Brain microvascular endothelial cell (primary cell): ENCODE data around the gene TIMM21.
A peak's percentile ranks its signal among the peaks of the same experiment; 100 is the strongest.

ENCODE experiments used
- DNase-seq: peaks from one replicate; pipeline ENCODE4 v3.0.0-alpha.2; 2020
- H3K27ac ChIP-seq: fragments of 250-450 bp; sonication (Bioruptor Pico); 2 replicates; pipeline ENCODE4 v1.5.1; 2020; ENCODE audit warnings: mild to moderate bottlenecking, moderate library complexity
- H3K27me3 ChIP-seq: fragments of 250-450 bp; sonication (Bioruptor Pico); replicated peaks from 2 replicates; pipeline ENCODE4 v1.5.1; 2020; ENCODE audit warnings: mild to moderate bottlenecking
- H3K36me3 ChIP-seq: fragments of 250-450 bp; sonication (Bioruptor Pico); replicated peaks from 2 replicates; pipeline ENCODE4 v1.5.1; 2020; ENCODE audit warnings: mild to moderate bottlenecking
- H3K4me3 ChIP-seq: 2 replicates; pipeline ENCODE4 v1.5.1; 2011; ENCODE audit warnings: low read depth, mild to moderate bottlenecking, control low read depth, low read length, moderate library complexity
- CTCF ChIP-seq: IDR thresholded peaks from 2 replicates; pipeline ENCODE4 v1.5.1; 2011; ENCODE audit warnings: low read depth, mild to moderate bottlenecking, moderate library complexity, low read length, control low read depth, inconsistent platforms; ENCODE audit errors: missing control alignments
- in situ Hi-C: cut with HindIII; loops from 2 replicates; pipeline ENCODE4 v1.10.0; 2017; ENCODE audit warnings: low sequenced_read_pairs, low pct_ligation_motif_present

Gene TIMM21

GRCh38 chr18:74196220-74197119 is 48.1 kb downstream of the TIMM21 start:
- Histone ChIP-seq H3K36me3 (no peaks in the 10 kb centered on the region), H3K27me3 (no peaks in the 10 kb centered on the region), H3K4me3 (peak overlapping the region; percentile 38), H3K27ac (no peak overlapping the region)
- in situ Hi-C loops: loop anchor here (25.0 kb wide), 1 partner anchor 141 kb away; no protein-coding TSS in a partner anchor
- TF ChIP-seq CTCF: peak; percentile 82
- DNase-seq: peak; percentile 51

GRCh38 chr18:74197705-74198341 is 49.5 kb downstream of the TIMM21 start:
- Histone ChIP-seq H3K27me3 (no peaks in the 10 kb centered on the region), H3K4me3 (no peak overlapping the region), H3K27ac (no peak overlapping the region), H3K36me3 (no peaks in the 10 kb centered on the region)
- no peak for TF ChIP-seq CTCF
- in situ Hi-C loops: loop anchor here (25.0 kb wide), 1 partner anchor 139 kb away; no protein-coding TSS in a partner anchor
- DNase-seq: no peak

- no peak overlapping the region for H3K4me3 ChIP-seq
- TF ChIP-seq CTCF: no peak
- no peaks in the 10 kb centered on the region for H3K27me3 ChIP-seq
- in situ Hi-C loops: loop anchor here (25.0 kb wide), 1 partner anchor 139 kb away; no protein-coding TSS in a partner anchor
- no peaks in the 10 kb centered on the region for H3K36me3 ChIP-seq
- no peak for DNase-seq
- no peak overlapping the region for H3K27ac ChIP-seq
Measured at GRCh38 chr18:74198453-74198852, 50.1 kb downstream of the TIMM21 start.

GRCh38 chr18:74200780-74201179 is 52.5 kb downstream of the TIMM21 start:
- H3K27ac ChIP-seq: no peak overlapping the region
- DNase-seq: no peak
- H3K4me3 ChIP-seq: no peak overlapping the region
- no peaks in the 10 kb centered on the region for H3K27me3 ChIP-seq
- in situ Hi-C loops: no loop called here
- TF ChIP-seq CTCF: no peak
- H3K36me3 ChIP-seq: no peaks in the 10 kb centered on the region

GRCh38 chr18:74203811-74204210 is 55.5 kb downstream of the TIMM21 start:
- no peak for TF ChIP-seq CTCF
- in situ Hi-C loops: no loop called here
- Histone ChIP-seq H3K4me3 (no peak overlapping the region), H3K27ac (no peak overlapping the region), H3K27me3 (no peaks in the 10 kb centered on the region), H3K36me3 (no peaks in the 10 kb centered on the region)
- no peak for DNase-seq
